ENCODE measurements around the gene PKDREJ. TPM values are rescaled to one million over a fixed set of nuclear protein-coding genes. Genes with fewer than 3 reads are reported as not detected.

PKDREJ gene
- polyA plus RNA-seq, 1 donor from 2014 or later, result not detected

GRCh38 chr22:46295277-46295971, 32.3 kb upstream of the PKDREJ start:
- H3K9me2 ChIP-seq (ENCODE audit: insufficient read depth, low read length), result no peaks in the 10 kb centered on the region
- H3K4me3 ChIP-seq (ENCODE audit: low read length), result peak overlapping the region; percentile 81
- H3K27me3 ChIP-seq (ENCODE audit: insufficient read depth, low read depth, low read length), result no peaks in the 10 kb centered on the region
- no peak overlapping the region for H3K4me2 ChIP-seq (ENCODE audit: low read length)
- no peak for TF ChIP-seq CTCF (IDR thresholded peaks at IDR 0.05; ENCODE audit: poor library complexity, severe bottlenecking)
- TF ChIP-seq REST (IDR thresholded peaks at IDR 0.05; ENCODE audit: borderline replicate concordance), result no peak
- TF ChIP-seq POLR2AphosphoS5 (IDR thresholded peaks at IDR 0.05), result no peak
- TF ChIP-seq RAD21 (conservative IDR thresholded peaks at IDR 0.05), result no peak
- no peak for TF ChIP-seq EP300 (conservative IDR thresholded peaks at IDR 0.05; ENCODE audit: poor library complexity, severe bottlenecking)
- TF ChIP-seq SMC3 (conservative IDR thresholded peaks at IDR 0.05; ENCODE audit: poor library complexity), result no peak
- no peak for TF ChIP-seq MXI1 (conservative IDR thresholded peaks at IDR 0.05; ENCODE audit: poor library complexity, severe bottlenecking)
- no peak for TF ChIP-seq EZH2 (IDR thresholded peaks at IDR 0.05; ENCODE audit: borderline replicate concordance, insufficient read depth, low read length, poor library complexity, severe bottlenecking)
- no peak for TF ChIP-seq TAF1 (IDR thresholded peaks at IDR 0.05; ENCODE audit: low read depth)
- peaks cover 3% of the 10 kb centered on the region for H3K79me2 ChIP-seq (replicated peaks; ENCODE audit: insufficient read depth, low read length)
- H3K9ac ChIP-seq (ENCODE audit: low read length), result peak overlapping the region; percentile 69
- H3K36me3 ChIP-seq (ENCODE audit: insufficient read depth, low read length), result no peaks in the 10 kb centered on the region
- H3K27ac ChIP-seq (ENCODE audit: low read length), result no peak overlapping the region
- no peak overlapping the region for H2AFZ ChIP-seq (ENCODE audit: low read depth, low read length)
- no peaks in the 10 kb centered on the region for H3F3A ChIP-seq (ENCODE audit: insufficient read depth, low read length, poor library complexity, severe bottlenecking)
- H4K20me1 ChIP-seq (ENCODE audit: insufficient read depth), result no peaks in the 10 kb centered on the region
- no peaks in the 10 kb centered on the region for H3K9me3 ChIP-seq (ENCODE audit: low read length)

GRCh38 chr22:46294784-46295183, 31.6 kb upstream of the PKDREJ start:
- Histone ChIP-seq H3K27ac (ENCODE audit: low read length) (no peak overlapping the region), H3K79me2 (replicated peaks; ENCODE audit: insufficient read depth, low read length) (peaks cover 3% of the 10 kb centered on the region), H3K4me2 (ENCODE audit: low read length) (no peak overlapping the region), H3K4me3 (ENCODE audit: low read length) (no peak overlapping the region), H2AFZ (ENCODE audit: low read depth, low read length) (no peak overlapping the region), H3K9me2 (ENCODE audit: insufficient read depth, low read length) (no peaks in the 10 kb centered on the region), H3F3A (ENCODE audit: insufficient read depth, low read length, poor library complexity, severe bottlenecking) (no peaks in the 10 kb centered on the region), H3K9ac (ENCODE audit: low read length) (no peak overlapping the region), H3K36me3 (ENCODE audit: insufficient read depth, low read length) (no peaks in the 10 kb centered on the region), H3K27me3 (ENCODE audit: insufficient read depth, low read depth, low read length) (no peaks in the 10 kb centered on the region), H4K20me1 (ENCODE audit: insufficient read depth) (no peaks in the 10 kb centered on the region), H3K9me3 (ENCODE audit: low read length) (no peaks in the 10 kb centered on the region)
- TF ChIP-seq RAD21 (conservative IDR thresholded peaks at IDR 0.05), result no peak
